CD4-positive, alpha-beta T cell treated with Interleukin-15 for 4 hours (primary cell): ENCODE measurements around the gene TNFSF13B.

Experiments
- DNase-seq: peaks from one replicate; pipeline ENCODE4 v3.0.0-alpha.2; 2020; ENCODE audit warnings: low spot score

The TNFSF13B gene

DNA sequence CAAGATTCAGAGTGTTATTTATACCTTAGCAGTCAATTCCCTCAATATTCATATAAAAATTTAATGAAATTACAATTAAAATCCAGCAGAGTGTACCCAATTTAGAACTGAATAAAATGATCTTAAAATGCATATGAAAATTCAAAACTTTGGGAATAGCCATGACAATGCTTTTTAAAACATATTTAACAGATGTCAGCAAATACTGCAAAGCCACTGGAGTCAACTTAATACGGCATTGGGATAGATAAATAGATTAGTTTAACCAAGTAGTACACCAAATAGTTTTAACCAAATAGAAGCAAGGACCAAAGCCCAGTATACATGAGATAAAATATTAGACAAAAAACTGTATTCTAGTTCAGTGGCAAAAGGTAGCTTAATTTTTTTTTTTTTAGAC lies 79.8 kb downstream of the TNFSF13B start:
- no peak for DNase-seq

- DNase-seq: no peak
Measured at GRCh38 chr13:108350579-108350978, 81.1 kb downstream of the TNFSF13B start.

DNA sequence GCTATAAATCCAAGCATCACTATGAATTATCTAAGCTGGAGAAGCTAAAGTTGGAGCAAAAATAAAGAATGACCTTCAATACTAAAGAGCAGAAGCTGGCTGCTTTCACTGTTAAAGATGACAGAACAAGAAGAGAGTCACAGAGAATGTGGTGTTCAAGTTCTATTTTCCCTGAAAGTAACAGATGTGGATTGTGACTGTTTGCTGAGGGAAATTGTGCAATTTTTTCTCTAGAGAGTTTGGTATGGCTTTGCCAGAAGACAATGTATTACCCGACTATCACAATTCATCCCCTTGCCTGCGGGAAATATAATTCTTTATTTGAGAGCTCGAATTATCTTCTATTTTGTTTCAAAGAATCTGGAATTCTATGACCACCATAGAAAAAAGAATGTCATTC lies 83.1 kb downstream of the TNFSF13B start:
- DNase-seq: no peak

DNA sequence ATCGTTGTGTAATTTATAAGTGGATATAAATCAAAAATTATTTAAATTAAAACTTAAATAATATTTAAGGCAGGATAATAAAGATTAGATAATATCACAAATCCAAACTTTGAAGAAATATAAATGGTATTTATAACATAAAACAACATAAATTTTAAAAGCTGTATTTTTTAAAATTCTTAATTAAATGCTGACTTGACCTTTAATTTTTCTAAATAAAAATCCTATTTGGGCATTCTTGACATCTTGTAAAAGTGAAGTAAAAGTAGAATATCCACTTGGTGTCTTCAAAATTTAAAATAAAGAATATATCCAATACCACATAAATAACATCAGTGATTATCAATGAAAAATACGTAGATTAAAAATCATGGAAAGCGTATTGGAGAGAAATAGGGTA lies 87.7 kb downstream of the TNFSF13B start:
- no peak for DNase-seq
